Keratinocyte (primary cell): ENCODE data around the gene SPATA19. TPM values are rescaled to one million over a fixed set of nuclear protein-coding genes. Genes with fewer than 3 reads are reported as not detected.

Source experiments
- DNase-seq: peaks from one replicate; pipeline ENCODE4 v3.0.0-alpha.2; 2011; ENCODE audit warnings: low read depth, missing footprints, low spot score
- FAIRE-seq: peaks from 2 replicates; lab custom pipeline; 2011; peaks lifted over from hg19 to GRCh38; lab: Jason Lieb, UNC
- H2AFZ ChIP-seq: 2 replicates; pipeline ENCODE4 v1.6.0; 2012; ENCODE audit warnings: low read length, control low read depth, inconsistent platforms; ENCODE audit not compliant: control insufficient read depth
- H3K27ac ChIP-seq: 2 replicates; pipeline ENCODE4 v1.5.1; 2011; ENCODE audit warnings: low read length; ENCODE audit not compliant: control insufficient read depth, insufficient read depth
- H3K27me3 ChIP-seq: 3 replicates; pipeline ENCODE4 v1.6.0; 2011; ENCODE audit warnings: low read length; ENCODE audit not compliant: control insufficient read depth, insufficient read depth; ENCODE audit errors: extremely low read depth
- H3K36me3 ChIP-seq, 2 experiments: 2 replicates in 1 of 2; 3 replicates in 1 of 2; pipeline ENCODE4 v1.5.1; 2011; ENCODE audit warnings: low read length in 2 of 2, mild to moderate bottlenecking in 1 of 2; ENCODE audit not compliant: control insufficient read depth in 2 of 2, insufficient read depth in 2 of 2; ENCODE audit errors: extremely low read depth in 1 of 2
- H3K4me1 ChIP-seq: 3 replicates; pipeline ENCODE4 v1.5.1; 2011; ENCODE audit warnings: low read length; ENCODE audit not compliant: control insufficient read depth, insufficient read depth; ENCODE audit errors: extremely low read depth
- H3K4me2 ChIP-seq: 3 replicates; pipeline ENCODE4 v1.6.0; 2011; ENCODE audit warnings: low read depth, low read length; ENCODE audit not compliant: control insufficient read depth, insufficient read depth; ENCODE audit errors: extremely low read depth
- H3K4me3 ChIP-seq, 3 experiments: fragments of 200-600 bp in 1 of 3; sonication (generic) in 1 of 3; 2 replicates in 2 of 3; 3 replicates in 1 of 3; pipeline ENCODE4 v1.5.1; 2011 to 2016; ENCODE audit warnings: low read length in 3 of 3, mild to moderate bottlenecking in 3 of 3, control low read depth in 2 of 3, inconsistent platforms in 1 of 3, low read depth in 1 of 3, mixed read lengths in 1 of 3, mixed run types in 1 of 3, moderate library complexity in 1 of 3; ENCODE audit not compliant: control insufficient read depth in 2 of 3, insufficient read depth in 2 of 3; ENCODE audit errors: extremely low read depth in 1 of 3
- H3K79me2 ChIP-seq: 2 replicates; pipeline ENCODE4 v1.6.0; 2012; ENCODE audit warnings: low read length; ENCODE audit not compliant: control insufficient read depth, insufficient read depth
- H3K9ac ChIP-seq: 3 replicates; pipeline ENCODE4 v1.6.0; 2011; ENCODE audit warnings: low read length; ENCODE audit not compliant: control insufficient read depth, insufficient read depth; ENCODE audit errors: extremely low read depth
- H3K9me1 ChIP-seq: 3 replicates; pipeline ENCODE4 v1.6.0; 2011; ENCODE audit warnings: low read length; ENCODE audit not compliant: control insufficient read depth, insufficient read depth; ENCODE audit errors: extremely low read depth
- H3K9me3 ChIP-seq: 2 replicates; pipeline ENCODE4 v1.5.1; 2012; ENCODE audit warnings: low read depth, low read length; ENCODE audit not compliant: control insufficient read depth
- H4K20me1 ChIP-seq: 3 replicates; pipeline ENCODE4 v1.6.0; 2011; ENCODE audit warnings: low read length; ENCODE audit not compliant: control insufficient read depth, insufficient read depth; ENCODE audit errors: extremely low read depth
- EZH2 ChIP-seq: IDR thresholded peaks from one replicate; pipeline ENCODE4 v1.6.1; 2012; ENCODE audit warnings: inconsistent platforms, mild to moderate bottlenecking, low read length, moderate library complexity
- dilution Hi-C: fragments of 300-500 bp; cut with MboI; formaldehyde crosslinking; loops from one replicate; pipeline ENCODE4 v1.7.0; 2020; ENCODE audit warnings: low sequenced_read_pairs; ENCODE audit not compliant: extremely low pct_ligation_motif_present
- polyA plus RNA-seq, 5 experiments: library from polyadenylated mRNA; depleted of rRNA in 3 of 5; stranded (reverse) in 3 of 5; stranded (forward) in 1 of 5; unstranded in 1 of 5; fragments of >200 nt; gene quantifications; 1 replicate in 1 of 5; 2 replicates in 3 of 5; 3 replicates in 1 of 5; pipeline versions ENCODE4 v1.2.1 to v1.2.3, GENCODE V29; 2011 to 2012; ENCODE audit warnings: missing spikeins in 2 of 5, low read depth in 1 of 5, low replicate concordance in 1 of 5
- TF ChIP-seq, protein P1 (sequence below), 3 experiments: IDR thresholded peaks in 1 of 3; conservative IDR thresholded peaks in 1 of 3; optimal IDR thresholded peaks in 1 of 3; 2 replicates in 2 of 3; 3 replicates in 1 of 3; pipeline versions ENCODE3 to v1.5.1; 2011; ENCODE audit warnings: low read length in 3 of 3, mild to moderate bottlenecking in 3 of 3, moderate library complexity in 2 of 3, control low read depth in 1 of 3, inconsistent platforms in 1 of 3; ENCODE audit not compliant: insufficient read depth in 2 of 3; ENCODE audit errors: extremely low read depth in 1 of 3

SPATA19 gene
- polyA plus RNA-seq, 1 donor (not counting 4 experiments of a cell fraction or from before 2014, with no cell fraction given) = 0.26 TPM

DNA sequence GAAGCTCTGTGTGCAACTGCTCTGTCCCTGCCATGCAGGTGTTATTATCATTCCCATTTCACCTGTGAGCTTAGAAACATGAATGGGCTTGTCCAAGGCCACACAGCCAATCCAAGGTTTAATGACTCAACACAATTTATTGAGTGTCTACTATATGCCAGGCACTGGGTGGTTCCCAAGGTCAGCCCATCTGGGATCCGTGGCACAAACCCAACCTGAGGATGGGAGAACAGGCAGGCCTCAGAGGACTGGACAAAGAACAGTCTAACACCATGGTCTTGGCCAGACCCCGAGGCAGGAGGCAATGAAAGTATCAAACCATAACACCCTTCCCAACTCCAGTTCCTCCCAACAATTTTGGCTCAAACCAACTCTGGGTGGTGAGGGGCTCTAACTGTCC is 15.7 kb downstream of the SPATA19 start:
- Histone ChIP-seq H3K4me1 (no peaks in the 10 kb centered on the region), H3K27ac (no peak overlapping the region), H3K4me2 (no peak overlapping the region), H2AFZ (no peak overlapping the region), H3K9me3 (no peaks in the 10 kb centered on the region), H4K20me1 (no peaks in the 10 kb centered on the region), H3K9me1 (no peaks in the 10 kb centered on the region), H3K79me2 (no peaks in the 10 kb centered on the region), H3K4me3 (no peak overlapping the region), H3K9ac (no peak overlapping the region), H3K36me3 (no peaks in the 10 kb centered on the region), H3K27me3 (no peaks in the 10 kb centered on the region)
- dilution Hi-C loops = no loop called here
- TF ChIP-seq, protein P1, sequence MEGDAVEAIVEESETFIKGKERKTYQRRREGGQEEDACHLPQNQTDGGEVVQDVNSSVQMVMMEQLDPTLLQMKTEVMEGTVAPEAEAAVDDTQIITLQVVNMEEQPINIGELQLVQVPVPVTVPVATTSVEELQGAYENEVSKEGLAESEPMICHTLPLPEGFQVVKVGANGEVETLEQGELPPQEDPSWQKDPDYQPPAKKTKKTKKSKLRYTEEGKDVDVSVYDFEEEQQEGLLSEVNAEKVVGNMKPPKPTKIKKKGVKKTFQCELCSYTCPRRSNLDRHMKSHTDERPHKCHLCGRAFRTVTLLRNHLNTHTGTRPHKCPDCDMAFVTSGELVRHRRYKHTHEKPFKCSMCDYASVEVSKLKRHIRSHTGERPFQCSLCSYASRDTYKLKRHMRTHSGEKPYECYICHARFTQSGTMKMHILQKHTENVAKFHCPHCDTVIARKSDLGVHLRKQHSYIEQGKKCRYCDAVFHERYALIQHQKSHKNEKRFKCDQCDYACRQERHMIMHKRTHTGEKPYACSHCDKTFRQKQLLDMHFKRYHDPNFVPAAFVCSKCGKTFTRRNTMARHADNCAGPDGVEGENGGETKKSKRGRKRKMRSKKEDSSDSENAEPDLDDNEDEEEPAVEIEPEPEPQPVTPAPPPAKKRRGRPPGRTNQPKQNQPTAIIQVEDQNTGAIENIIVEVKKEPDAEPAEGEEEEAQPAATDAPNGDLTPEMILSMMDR (optimal IDR thresholded peaks at IDR 0.05 in 1 of 3, IDR thresholded peaks at IDR 0.05 in 1 of 3, conservative IDR thresholded peaks at IDR 0.05 in 1 of 3; ENCODE audit: extremely low read depth in 1 of 3, insufficient read depth in 2 of 3, low read length in 3 of 3) = no peak
- no peak for TF ChIP-seq EZH2
- FAIRE-seq = no peak
- DNase-seq = no peak

DNA sequence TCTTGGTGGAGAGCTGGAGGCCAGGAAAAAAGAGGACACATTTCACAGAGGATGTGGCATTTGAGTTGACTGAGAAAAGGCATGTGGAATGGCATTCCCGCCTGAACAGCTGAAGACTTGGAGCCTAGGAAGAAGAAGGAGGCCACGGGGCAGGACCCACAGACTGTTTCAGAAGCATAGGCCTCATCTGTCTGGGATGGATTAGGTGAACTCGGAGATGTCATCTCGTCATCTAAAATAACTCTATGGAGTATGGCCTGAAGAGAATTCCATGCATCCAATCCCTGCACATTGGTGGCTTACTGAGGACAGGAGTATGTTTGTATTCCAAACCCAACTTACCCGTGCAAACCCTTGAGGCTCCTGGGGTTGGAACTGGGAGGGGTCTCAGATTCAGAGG is 16.4 kb downstream of the SPATA19 start:
- no peak overlapping the region for H3K4me3 ChIP-seq
- DNase-seq = no peak
- no peaks in the 10 kb centered on the region for H4K20me1 ChIP-seq
- no peaks in the 10 kb centered on the region for H3K9me3 ChIP-seq
- TF ChIP-seq EZH2 = no peak
- TF ChIP-seq, protein P1 (optimal IDR thresholded peaks at IDR 0.05 in 1 of 3, IDR thresholded peaks at IDR 0.05 in 1 of 3, conservative IDR thresholded peaks at IDR 0.05 in 1 of 3; ENCODE audit: extremely low read depth in 1 of 3, insufficient read depth in 2 of 3, low read length in 3 of 3) = no peak
- no peak overlapping the region for H3K9ac ChIP-seq
- dilution Hi-C loops = no loop called here
- no peaks in the 10 kb centered on the region for H3K4me1 ChIP-seq
- H3K4me2 ChIP-seq = no peak overlapping the region
- no peaks in the 10 kb centered on the region for H3K9me1 ChIP-seq
- H2AFZ ChIP-seq = no peak overlapping the region
- H3K79me2 ChIP-seq = no peaks in the 10 kb centered on the region
- H3K27me3 ChIP-seq = no peaks in the 10 kb centered on the region
- no peak for FAIRE-seq
- no peak overlapping the region for H3K27ac ChIP-seq
- no peaks in the 10 kb centered on the region for H3K36me3 ChIP-seq
